ENCODE data around the gene SEC11A.

DNA sequence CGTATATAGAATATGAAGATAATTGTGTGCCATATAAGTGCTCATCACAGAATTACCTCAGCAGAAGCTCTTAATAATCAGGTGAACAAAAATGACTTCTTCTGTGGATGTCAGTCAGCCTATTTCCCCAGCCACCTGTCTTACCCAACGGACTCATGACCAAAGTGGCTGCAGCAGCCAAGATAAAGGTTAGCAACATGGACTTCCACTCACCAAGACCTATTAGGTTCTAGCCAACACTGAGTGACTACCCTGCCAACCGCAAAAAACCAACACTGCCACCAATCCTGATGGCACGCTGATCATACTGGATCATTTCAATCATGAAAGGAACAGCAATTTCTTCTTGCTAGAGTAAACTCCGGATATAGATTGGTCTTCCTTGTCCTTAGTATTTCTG lies 12.1 kb downstream of the SEC11A start:
- TF ChIP-seq EZH2 (IDR thresholded peaks at IDR 0.05) (no peak), POLR2AphosphoS5 (IDR thresholded peaks at IDR 0.05; ENCODE audit: borderline replicate concordance, low read depth, low read length) (no peak)
